Measurements from ENCODE around the gene PTBP3.
A peak's percentile ranks its signal among the peaks of the same experiment; 100 is the strongest.
"Not testable (repeated sequence)": the region's sequence is repeated elsewhere in the genome, so short reads cannot be mapped to it uniquely, and the experiment has no call there.

The PTBP3 gene

GRCh38 chr9:112377087-112377486 is 43.7 kb upstream of the PTBP3 start:
- no peaks in the 10 kb centered on the region for H3K36me3 ChIP-seq (ENCODE audit: control insufficient read depth in 1 of 2, insufficient read depth in 2 of 2, low read length in 2 of 2)
- H3K9me3 ChIP-seq (ENCODE audit: control insufficient read depth in 1 of 2, low read length in 2 of 2), result no peaks in the 10 kb centered on the region
- H3K9ac ChIP-seq (ENCODE audit: low read depth in 1 of 2, low read length in 2 of 2), result no peak overlapping the region
- peak overlapping the region; percentile 79 to 90 for H3K4me3 ChIP-seq (ENCODE audit: low read depth in 1 of 2, low read length in 2 of 2)
- peaks cover 18 to 36% of the 10 kb centered on the region in 2 donors for H3K4me1 ChIP-seq (ENCODE audit: control insufficient read depth in 1 of 2, insufficient read depth in 2 of 2, low read length in 2 of 2)
- no peaks in the 10 kb centered on the region for H3K27me3 ChIP-seq (ENCODE audit: control insufficient read depth in 1 of 2, insufficient read depth in 2 of 2, low read length in 2 of 2)
- no peak overlapping the region for H3K27ac ChIP-seq (ENCODE audit: low read depth, low read length)

- no peaks in the 10 kb centered on the region for H3K36me3 ChIP-seq (ENCODE audit: control insufficient read depth in 1 of 2, insufficient read depth in 2 of 2, low read length in 2 of 2)
- H3K9me3 ChIP-seq (ENCODE audit: control insufficient read depth in 1 of 2, low read length in 2 of 2), result no peaks in the 10 kb centered on the region
- peaks cover 18 to 21% of the 10 kb centered on the region in 2 donors for H3K4me1 ChIP-seq (ENCODE audit: control insufficient read depth in 1 of 2, insufficient read depth in 2 of 2, low read length in 2 of 2)
- H3K27me3 ChIP-seq (ENCODE audit: control insufficient read depth in 1 of 2, insufficient read depth in 2 of 2, low read length in 2 of 2), result no peaks in the 10 kb centered on the region
- H3K9ac ChIP-seq (ENCODE audit: low read depth in 1 of 2, low read length in 2 of 2), result no peak overlapping the region
- H3K4me3 ChIP-seq (ENCODE audit: low read depth in 1 of 2, low read length in 2 of 2), result no peak overlapping the region
- no peak overlapping the region for H3K27ac ChIP-seq (ENCODE audit: low read depth, low read length)
These were observed 41.9 kb upstream of the PTBP3 start for GRCh38 chr9:112375361-112375760.

- peaks cover 18 to 21% of the 10 kb centered on the region in 2 donors for H3K4me1 ChIP-seq (ENCODE audit: control insufficient read depth in 1 of 2, insufficient read depth in 2 of 2, low read length in 2 of 2)
- not testable (repeated sequence) for H3K9ac ChIP-seq (ENCODE audit: low read depth in 1 of 2, low read length in 2 of 2); H3K9me3 ChIP-seq (ENCODE audit: control insufficient read depth in 1 of 2, low read length in 2 of 2); H3K36me3 ChIP-seq (ENCODE audit: control insufficient read depth in 1 of 2, insufficient read depth in 2 of 2, low read length in 2 of 2); H3K27ac ChIP-seq (ENCODE audit: low read depth, low read length); H3K27me3 ChIP-seq (ENCODE audit: control insufficient read depth in 1 of 2, insufficient read depth in 2 of 2, low read length in 2 of 2); H3K4me3 ChIP-seq (ENCODE audit: low read depth in 1 of 2, low read length in 2 of 2)
These were observed 40.8 kb upstream of the PTBP3 start for GRCh38 chr9:112374232-112374631.

- H3K27me3 ChIP-seq (ENCODE audit: control insufficient read depth in 1 of 2, insufficient read depth in 2 of 2, low read length in 2 of 2); H3K27ac ChIP-seq (ENCODE audit: low read depth, low read length); H3K36me3 ChIP-seq (ENCODE audit: control insufficient read depth in 1 of 2, insufficient read depth in 2 of 2, low read length in 2 of 2); H3K9ac ChIP-seq (ENCODE audit: low read depth in 1 of 2, low read length in 2 of 2); H3K9me3 ChIP-seq (ENCODE audit: control insufficient read depth in 1 of 2, low read length in 2 of 2); H3K4me3 ChIP-seq (ENCODE audit: low read depth in 1 of 2, low read length in 2 of 2): not testable (repeated sequence)
- peaks cover 18 to 21% of the 10 kb centered on the region in 2 donors for H3K4me1 ChIP-seq (ENCODE audit: control insufficient read depth in 1 of 2, insufficient read depth in 2 of 2, low read length in 2 of 2)
These were observed 40.2 kb upstream of the PTBP3 start for GRCh38 chr9:112373666-112374065.

- no peak overlapping the region for H3K27ac ChIP-seq (ENCODE audit: low read depth, low read length)
These were observed 37.6 kb upstream of the PTBP3 start for GRCh38 chr9:112371060-112371459.

GRCh38 chr9:112369817-112370216 is 36.4 kb upstream of the PTBP3 start:
- Histone ChIP-seq H3K9ac (ENCODE audit: low read depth in 1 of 2, low read length in 2 of 2) (no peak overlapping the region), H3K9me3 (ENCODE audit: control insufficient read depth in 1 of 2, low read length in 2 of 2) (peaks cover 0 to 8% of the 10 kb centered on the region in 2 donors), H3K27ac (ENCODE audit: low read depth, low read length) (no peak overlapping the region), H3K36me3 (ENCODE audit: control insufficient read depth in 1 of 2, insufficient read depth in 2 of 2, low read length in 2 of 2) (peaks cover 0 to 4% of the 10 kb centered on the region in 2 donors), H3K4me1 (ENCODE audit: control insufficient read depth in 1 of 2, insufficient read depth in 2 of 2, low read length in 2 of 2) (no peaks in the 10 kb centered on the region), H3K4me3 (ENCODE audit: low read depth in 1 of 2, low read length in 2 of 2) (no peak overlapping the region), H3K27me3 (ENCODE audit: control insufficient read depth in 1 of 2, insufficient read depth in 2 of 2, low read length in 2 of 2) (no peaks in the 10 kb centered on the region)

More at GRCh38 chr9:112371060-112371459, 37.6 kb upstream of the PTBP3 start:
- Histone ChIP-seq H3K9ac (ENCODE audit: low read depth in 1 of 2, low read length in 2 of 2) (no peak overlapping the region), H3K36me3 (ENCODE audit: control insufficient read depth in 1 of 2, insufficient read depth in 2 of 2, low read length in 2 of 2) (peaks cover 0 to 4% of the 10 kb centered on the region in 2 donors), H3K4me1 (ENCODE audit: control insufficient read depth in 1 of 2, insufficient read depth in 2 of 2, low read length in 2 of 2) (no peaks in the 10 kb centered on the region), H3K4me3 (ENCODE audit: low read depth in 1 of 2, low read length in 2 of 2) (no peak overlapping the region), H3K27me3 (ENCODE audit: control insufficient read depth in 1 of 2, insufficient read depth in 2 of 2, low read length in 2 of 2) (no peaks in the 10 kb centered on the region), H3K9me3 (ENCODE audit: control insufficient read depth in 1 of 2, low read length in 2 of 2) (peaks cover 0 to 8% of the 10 kb centered on the region in 2 donors)

GRCh38 chr9:112367465-112367864 is 34.0 kb upstream of the PTBP3 start:
- no peak overlapping the region for H3K27ac ChIP-seq (ENCODE audit: low read depth, low read length)
- H3K27me3 ChIP-seq (ENCODE audit: control insufficient read depth in 1 of 2, insufficient read depth in 2 of 2, low read length in 2 of 2), result no peaks in the 10 kb centered on the region
- H3K4me3 ChIP-seq (ENCODE audit: low read depth in 1 of 2, low read length in 2 of 2), result no peak overlapping the region
- H3K9ac ChIP-seq (ENCODE audit: low read depth in 1 of 2, low read length in 2 of 2), result no peak overlapping the region
- H3K36me3 ChIP-seq (ENCODE audit: control insufficient read depth in 1 of 2, insufficient read depth in 2 of 2, low read length in 2 of 2), result peaks cover 0 to 4% of the 10 kb centered on the region in 2 donors
- peaks cover 0 to 8% of the 10 kb centered on the region in 2 donors for H3K9me3 ChIP-seq (ENCODE audit: control insufficient read depth in 1 of 2, low read length in 2 of 2)
- H3K4me1 ChIP-seq (ENCODE audit: control insufficient read depth in 1 of 2, insufficient read depth in 2 of 2, low read length in 2 of 2), result no peaks in the 10 kb centered on the region

- Histone ChIP-seq H3K4me3 (ENCODE audit: low read depth in 1 of 2, low read length in 2 of 2) (no peak overlapping the region), H3K27me3 (ENCODE audit: control insufficient read depth in 1 of 2, insufficient read depth in 2 of 2, low read length in 2 of 2) (no peaks in the 10 kb centered on the region), H3K9ac (ENCODE audit: low read depth in 1 of 2, low read length in 2 of 2) (no peak overlapping the region), H3K4me1 (ENCODE audit: control insufficient read depth in 1 of 2, insufficient read depth in 2 of 2, low read length in 2 of 2) (peaks cover 0 to 3% of the 10 kb centered on the region in 2 donors), H3K27ac (ENCODE audit: low read depth, low read length) (no peak overlapping the region), H3K9me3 (ENCODE audit: control insufficient read depth in 1 of 2, low read length in 2 of 2) (peaks cover 0 to 8% of the 10 kb centered on the region in 2 donors), H3K36me3 (ENCODE audit: control insufficient read depth in 1 of 2, insufficient read depth in 2 of 2, low read length in 2 of 2) (peaks cover 0 to 4% of the 10 kb centered on the region in 2 donors)
These were observed 33.2 kb upstream of the PTBP3 start for GRCh38 chr9:112366591-112366990.

- not testable (repeated sequence) for H3K36me3 ChIP-seq (ENCODE audit: control insufficient read depth in 1 of 2, insufficient read depth in 2 of 2, low read length in 2 of 2); H3K9ac ChIP-seq (ENCODE audit: low read depth in 1 of 2, low read length in 2 of 2); H3K27me3 ChIP-seq (ENCODE audit: control insufficient read depth in 1 of 2, insufficient read depth in 2 of 2, low read length in 2 of 2); H3K9me3 ChIP-seq (ENCODE audit: control insufficient read depth in 1 of 2, low read length in 2 of 2); H3K4me1 ChIP-seq (ENCODE audit: control insufficient read depth in 1 of 2, insufficient read depth in 2 of 2, low read length in 2 of 2); H3K4me3 ChIP-seq (ENCODE audit: low read depth in 1 of 2, low read length in 2 of 2); H3K27ac ChIP-seq (ENCODE audit: low read depth, low read length)
These were observed 31.8 kb upstream of the PTBP3 start for GRCh38 chr9:112365257-112365656.

GRCh38 chr9:112364761-112365160 is 31.3 kb upstream of the PTBP3 start:
- no peak overlapping the region for H3K9ac ChIP-seq (ENCODE audit: low read depth in 1 of 2, low read length in 2 of 2)
- peaks cover 0 to 4% of the 10 kb centered on the region in 2 donors for H3K36me3 ChIP-seq (ENCODE audit: control insufficient read depth in 1 of 2, insufficient read depth in 2 of 2, low read length in 2 of 2)
- no peaks in the 10 kb centered on the region for H3K27me3 ChIP-seq (ENCODE audit: control insufficient read depth in 1 of 2, insufficient read depth in 2 of 2, low read length in 2 of 2)
- peaks cover 3 to 5% of the 10 kb centered on the region in 2 donors for H3K4me1 ChIP-seq (ENCODE audit: control insufficient read depth in 1 of 2, insufficient read depth in 2 of 2, low read length in 2 of 2)
- H3K27ac ChIP-seq (ENCODE audit: low read depth, low read length), result no peak overlapping the region
- H3K4me3 ChIP-seq (ENCODE audit: low read depth in 1 of 2, low read length in 2 of 2), result no peak overlapping the region
- peaks cover 0 to 8% of the 10 kb centered on the region in 2 donors for H3K9me3 ChIP-seq (ENCODE audit: control insufficient read depth in 1 of 2, low read length in 2 of 2)

GRCh38 chr9:112361601-112362000 is 28.2 kb upstream of the PTBP3 start:
- Histone ChIP-seq H3K27me3 (ENCODE audit: control insufficient read depth in 1 of 2, insufficient read depth in 2 of 2, low read length in 2 of 2) (no peaks in the 10 kb centered on the region), H3K9ac (ENCODE audit: low read depth in 1 of 2, low read length in 2 of 2) (no peak overlapping the region), H3K9me3 (ENCODE audit: control insufficient read depth in 1 of 2, low read length in 2 of 2) (no peaks in the 10 kb centered on the region), H3K27ac (ENCODE audit: low read depth, low read length) (no peak overlapping the region), H3K36me3 (ENCODE audit: control insufficient read depth in 1 of 2, insufficient read depth in 2 of 2, low read length in 2 of 2) (no peaks in the 10 kb centered on the region), H3K4me3 (ENCODE audit: low read depth in 1 of 2, low read length in 2 of 2) (no peak overlapping the region), H3K4me1 (ENCODE audit: control insufficient read depth in 1 of 2, insufficient read depth in 2 of 2, low read length in 2 of 2) (peaks cover 3 to 5% of the 10 kb centered on the region in 2 donors)
